HEK293 (cell line): ENCODE measurements around the gene PRND.

Source experiments
- CTCF ChIA-PET: fragments of 350-600 bp; formaldehyde crosslinking; extraction: SDS; loops from one replicate; lab custom pipeline; 2021; ENCODE audit warnings: antibody characterized with exemption; lab: Yijun Ruan, JAX
- POLR2A ChIA-PET: fragments of 300-600 bp; formaldehyde crosslinking; extraction: SDS; loops from one replicate; lab custom pipeline; 2020; ENCODE audit warnings: antibody characterized with exemption, inconsistent platforms; lab: Yijun Ruan, JAX
- H3K27ac ChIP-seq: fragments of 200-500 bp; sonication (Bioruptor generic); 2 replicates; pipeline ENCODE4 v1.5.1; 2014; ENCODE audit warnings: low read depth, low read length, control low read depth, inconsistent platforms; ENCODE audit errors: extremely low read depth
- H3K36me3 ChIP-seq, 2 experiments: fragments of 200-500 bp in 1 of 2; sonication (Bioruptor generic) in 1 of 2; 1 replicate in 1 of 2; 2 replicates in 1 of 2; pipeline ENCODE4 v1.5.1; 2014 to 2017; ENCODE audit warnings: inconsistent platforms in 2 of 2, low read length in 2 of 2; ENCODE audit not compliant: control insufficient read depth in 2 of 2, insufficient read depth in 1 of 2
- H3K4me1 ChIP-seq: fragments of 200-500 bp; sonication (Bioruptor generic); 2 replicates; pipeline ENCODE4 v1.5.1; 2014; ENCODE audit warnings: mild to moderate bottlenecking, low read length, inconsistent platforms; ENCODE audit not compliant: control insufficient read depth, insufficient read depth
- H3K4me3 ChIP-seq: 2 replicates; pipeline ENCODE4 v1.5.1; 2011; ENCODE audit warnings: low read depth, mild to moderate bottlenecking, control low read depth, low read length, moderate library complexity
- H3K9me3 ChIP-seq: fragments of 200-500 bp; sonication (Bioruptor generic); 2 replicates; pipeline ENCODE4 v1.5.1; 2014; ENCODE audit warnings: low read depth, low read length, inconsistent platforms; ENCODE audit not compliant: control insufficient read depth, insufficient read depth
- GLIS1 ChIP-seq: fragments of 450-650 bp; formaldehyde crosslinking; IDR thresholded peaks from 2 replicates; pipeline ENCODE4 v1.5.1; 2016; ENCODE audit warnings: missing biosample characterization, missing genetic modification characterization
- MEIS1 ChIP-seq: sonication (generic); formaldehyde crosslinking; IDR thresholded peaks from 2 replicates; pipeline ENCODE4 v1.8.1; 2022; ENCODE audit warnings: missing genetic modification reagents, mild to moderate bottlenecking, borderline replicate concordance
- RBAK ChIP-seq: fragments of 450-650 bp; formaldehyde crosslinking; IDR thresholded peaks from 2 replicates; pipeline ENCODE4 v1.5.1; 2016; ENCODE audit warnings: missing biosample characterization, missing genetic modification characterization
- SCRT1 ChIP-seq: fragments of 450-650 bp; formaldehyde crosslinking; IDR thresholded peaks from 2 replicates; pipeline ENCODE4 v1.5.1; 2016; ENCODE audit warnings: missing biosample characterization, missing genetic modification characterization, borderline replicate concordance
- SETDB1 ChIP-seq: IDR thresholded peaks from one replicate; pipeline ENCODE4 v1.6.1; 2017; ENCODE audit warnings: mild to moderate bottlenecking, low read length, moderate library complexity, mixed read lengths; ENCODE audit not compliant: insufficient read length
- SP3 ChIP-seq: fragments of 450-650 bp; formaldehyde crosslinking; IDR thresholded peaks from 2 replicates; pipeline ENCODE4 v1.5.1; 2016; ENCODE audit warnings: missing biosample characterization, missing genetic modification characterization
- ZFP3 ChIP-seq: fragments of 450-650 bp; formaldehyde crosslinking; IDR thresholded peaks from 2 replicates; pipeline ENCODE4 v1.5.1; 2016; ENCODE audit warnings: low read depth, missing biosample characterization, missing genetic modification characterization
- ZIC2 ChIP-seq: fragments of 450-650 bp; formaldehyde crosslinking; IDR thresholded peaks from 2 replicates; pipeline ENCODE4 v1.5.1; 2016; ENCODE audit warnings: missing biosample characterization, missing genetic modification characterization
- ZNF114 ChIP-seq: fragments of 450-650 bp; formaldehyde crosslinking; IDR thresholded peaks from 2 replicates; pipeline ENCODE4 v1.5.0; 2017; ENCODE audit warnings: missing biosample characterization, missing genetic modification characterization
- ZNF138 ChIP-seq: fragments of 450-650 bp; formaldehyde crosslinking; IDR thresholded peaks from 2 replicates; pipeline ENCODE4 v1.5.1; 2016; ENCODE audit warnings: missing biosample characterization, missing genetic modification characterization, borderline replicate concordance
- ZNF175 ChIP-seq: fragments of 450-650 bp; formaldehyde crosslinking; IDR thresholded peaks from 2 replicates; pipeline ENCODE4 v1.5.1; 2016; ENCODE audit warnings: missing biosample characterization, missing genetic modification characterization
- ZNF184 ChIP-seq: fragments of 450-650 bp; IDR thresholded peaks from 2 replicates; pipeline ENCODE4 v1.5.1; 2018; ENCODE audit warnings: missing biosample characterization, mild to moderate bottlenecking, missing genetic modification characterization
- ZNF24 ChIP-seq: fragments of 450-650 bp; formaldehyde crosslinking; IDR thresholded peaks from 2 replicates; pipeline ENCODE4 v1.5.1; 2016; ENCODE audit warnings: missing biosample characterization, missing genetic modification characterization
- ZNF266 ChIP-seq: fragments of 450-650 bp; formaldehyde crosslinking; IDR thresholded peaks from 2 replicates; pipeline ENCODE4 v1.5.1; 2016; ENCODE audit warnings: missing biosample characterization, missing genetic modification characterization, low read depth
- ZNF280D ChIP-seq: fragments of 450-650 bp; formaldehyde crosslinking; IDR thresholded peaks from 2 replicates; pipeline ENCODE4 v1.5.1; 2016; ENCODE audit warnings: missing biosample characterization, missing genetic modification characterization
- ZNF37A ChIP-seq: fragments of 450-650 bp; IDR thresholded peaks from 2 replicates; pipeline ENCODE4 v1.5.1; 2018; ENCODE audit warnings: missing biosample characterization, missing genetic modification characterization
- ZNF391 ChIP-seq: fragments of 450-650 bp; formaldehyde crosslinking; IDR thresholded peaks from 2 replicates; pipeline ENCODE4 v1.5.1; 2016; ENCODE audit warnings: low read depth, missing biosample characterization, missing genetic modification characterization, borderline replicate concordance
- ZNF555 ChIP-seq: fragments of 450-650 bp; formaldehyde crosslinking; conservative IDR thresholded peaks from 2 replicates; pipeline ENCODE4 v1.5.1; 2017; ENCODE audit warnings: missing biosample characterization, mild to moderate bottlenecking, missing genetic modification characterization, inconsistent platforms
- ZNF561 ChIP-seq: fragments of 450-650 bp; IDR thresholded peaks from 2 replicates; pipeline ENCODE4 v1.5.1; 2018; ENCODE audit warnings: missing biosample characterization, missing genetic modification characterization, borderline replicate concordance
- ZNF654 ChIP-seq: fragments of 450-650 bp; formaldehyde crosslinking; IDR thresholded peaks from 2 replicates; pipeline ENCODE4 v1.5.1; 2016; ENCODE audit warnings: low read depth, missing biosample characterization, missing genetic modification characterization
- ZNF677 ChIP-seq: fragments of 450-650 bp; IDR thresholded peaks from 2 replicates; pipeline ENCODE4 v1.5.0; 2018; ENCODE audit warnings: missing biosample characterization, mild to moderate bottlenecking, missing genetic modification characterization, moderate library complexity
- ZNF76 ChIP-seq: fragments of 450-650 bp; formaldehyde crosslinking; IDR thresholded peaks from 2 replicates; pipeline ENCODE4; 2016; ENCODE audit warnings: low read depth, missing biosample characterization, missing genetic modification characterization, borderline replicate concordance
- ZSCAN16 ChIP-seq: fragments of 450-650 bp; formaldehyde crosslinking; IDR thresholded peaks from 2 replicates; pipeline ENCODE4 v1.5.1; 2016; ENCODE audit warnings: missing biosample characterization, missing genetic modification characterization
- TF ChIP-seq, protein P1 (sequence below): fragments of 450-650 bp; formaldehyde crosslinking; IDR thresholded peaks from 2 replicates; pipeline ENCODE4 v1.5.1; 2016; ENCODE audit warnings: missing biosample characterization, missing genetic modification characterization
- TF ChIP-seq, protein P2 (sequence below): fragments of 450-650 bp; formaldehyde crosslinking; IDR thresholded peaks from 2 replicates; pipeline ENCODE4 v1.5.1; 2016; ENCODE audit warnings: missing biosample characterization, missing genetic modification characterization, low read depth

PRND gene

DNA sequence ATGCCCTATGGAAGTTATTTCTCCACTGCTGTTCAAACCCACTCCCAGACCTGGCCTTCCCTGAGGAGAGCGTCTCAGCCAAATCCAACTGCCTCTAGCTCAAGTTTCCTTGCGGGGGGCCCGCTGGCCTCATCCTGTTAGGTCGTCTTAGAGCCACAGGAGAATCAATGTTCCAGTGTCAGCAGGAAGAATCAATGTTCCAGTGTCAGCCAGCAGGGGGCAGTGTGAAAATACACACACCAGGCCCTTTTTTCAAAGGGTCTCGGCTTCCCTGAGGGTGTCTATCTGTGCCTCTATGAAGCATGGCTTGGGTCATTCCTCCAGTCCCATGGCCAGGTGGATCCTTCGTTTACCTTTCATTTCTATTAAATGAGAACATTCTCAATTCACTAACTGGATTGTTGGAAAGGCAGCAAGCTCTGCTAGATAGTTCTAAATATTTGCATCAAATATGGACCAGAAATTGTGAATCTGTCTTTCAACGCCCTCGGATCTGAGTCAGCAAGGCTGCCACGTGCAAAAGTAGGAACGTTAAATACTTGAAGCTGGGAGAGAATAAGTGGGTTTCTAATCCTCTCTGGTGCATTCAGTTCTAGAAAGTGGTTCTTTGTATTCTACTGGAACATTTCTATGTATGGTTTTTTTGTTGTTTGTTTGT lies 19.2 kb downstream of the PRND start:
- Histone ChIP-seq H3K4me3 (no peak overlapping the region), H3K9me3 (no peaks in the 10 kb centered on the region), H3K27ac (no peak overlapping the region), H3K4me1 (no peaks in the 10 kb centered on the region), H3K36me3 (no peaks in the 10 kb centered on the region)
- TF ChIP-seq ZNF654 (tag by site-specific recombination) (peak; percentile 37; the same call in 1 of the 2 replicates), ZFP3 (tag by site-specific recombination) (no peak), SP3 (tag by site-specific recombination) (no peak), ZNF266 (no peak), RBAK (tag by site-specific recombination) (no peak), ZNF184 (tag by site-specific recombination) (no peak), ZNF24 (no peak), ZNF76 (no peak), ZSCAN16 (tag by site-specific recombination) (no peak), ZNF677 (tag by site-specific recombination) (no peak), ZIC2 (tag by site-specific recombination) (peak; percentile 29), ZNF561 (no peak), ZNF280D (no peak), GLIS1 (tag by site-specific recombination) (peak; percentile 80), ZNF555 (tag by site-specific recombination) (no peak), ZNF114 (no peak), SETDB1 (no peak), ZNF138 (tag by site-specific recombination) (no peak), MEIS1 (no peak), ZNF175 (tag by site-specific recombination) (no peak), ZNF391 (tag by site-specific recombination) (no peak), SCRT1 (tag by site-specific recombination) (no peak), ZNF37A (tag by site-specific recombination) (no peak)
- TF ChIP-seq, protein P1, sequence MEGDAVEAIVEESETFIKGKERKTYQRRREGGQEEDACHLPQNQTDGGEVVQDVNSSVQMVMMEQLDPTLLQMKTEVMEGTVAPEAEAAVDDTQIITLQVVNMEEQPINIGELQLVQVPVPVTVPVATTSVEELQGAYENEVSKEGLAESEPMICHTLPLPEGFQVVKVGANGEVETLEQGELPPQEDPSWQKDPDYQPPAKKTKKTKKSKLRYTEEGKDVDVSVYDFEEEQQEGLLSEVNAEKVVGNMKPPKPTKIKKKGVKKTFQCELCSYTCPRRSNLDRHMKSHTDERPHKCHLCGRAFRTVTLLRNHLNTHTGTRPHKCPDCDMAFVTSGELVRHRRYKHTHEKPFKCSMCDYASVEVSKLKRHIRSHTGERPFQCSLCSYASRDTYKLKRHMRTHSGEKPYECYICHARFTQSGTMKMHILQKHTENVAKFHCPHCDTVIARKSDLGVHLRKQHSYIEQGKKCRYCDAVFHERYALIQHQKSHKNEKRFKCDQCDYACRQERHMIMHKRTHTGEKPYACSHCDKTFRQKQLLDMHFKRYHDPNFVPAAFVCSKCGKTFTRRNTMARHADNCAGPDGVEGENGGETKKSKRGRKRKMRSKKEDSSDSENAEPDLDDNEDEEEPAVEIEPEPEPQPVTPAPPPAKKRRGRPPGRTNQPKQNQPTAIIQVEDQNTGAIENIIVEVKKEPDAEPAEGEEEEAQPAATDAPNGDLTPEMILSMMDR (tag by site-specific recombination): 0 out of 2 replicates have a peak, but pooled peaks have one; percentile 37
- TF ChIP-seq, protein P2, sequence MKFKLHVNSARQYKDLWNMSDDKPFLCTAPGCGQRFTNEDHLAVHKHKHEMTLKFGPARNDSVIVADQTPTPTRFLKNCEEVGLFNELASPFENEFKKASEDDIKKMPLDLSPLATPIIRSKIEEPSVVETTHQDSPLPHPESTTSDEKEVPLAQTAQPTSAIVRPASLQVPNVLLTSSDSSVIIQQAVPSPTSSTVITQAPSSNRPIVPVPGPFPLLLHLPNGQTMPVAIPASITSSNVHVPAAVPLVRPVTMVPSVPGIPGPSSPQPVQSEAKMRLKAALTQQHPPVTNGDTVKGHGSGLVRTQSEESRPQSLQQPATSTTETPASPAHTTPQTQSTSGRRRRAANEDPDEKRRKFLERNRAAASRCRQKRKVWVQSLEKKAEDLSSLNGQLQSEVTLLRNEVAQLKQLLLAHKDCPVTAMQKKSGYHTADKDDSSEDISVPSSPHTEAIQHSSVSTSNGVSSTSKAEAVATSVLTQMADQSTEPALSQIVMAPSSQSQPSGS: no peak
- ChIA-PET POLR2A (no interaction called here), CTCF (interaction anchor here (0.5 to 6.7 kb wide), 40 partner anchors 9 to 725 kb away, joined by 3 to 46 read pairs (median 4); partner anchors contain the start of gene PRND)
